Measurements from ENCODE around the gene COL20A1.

DNA sequence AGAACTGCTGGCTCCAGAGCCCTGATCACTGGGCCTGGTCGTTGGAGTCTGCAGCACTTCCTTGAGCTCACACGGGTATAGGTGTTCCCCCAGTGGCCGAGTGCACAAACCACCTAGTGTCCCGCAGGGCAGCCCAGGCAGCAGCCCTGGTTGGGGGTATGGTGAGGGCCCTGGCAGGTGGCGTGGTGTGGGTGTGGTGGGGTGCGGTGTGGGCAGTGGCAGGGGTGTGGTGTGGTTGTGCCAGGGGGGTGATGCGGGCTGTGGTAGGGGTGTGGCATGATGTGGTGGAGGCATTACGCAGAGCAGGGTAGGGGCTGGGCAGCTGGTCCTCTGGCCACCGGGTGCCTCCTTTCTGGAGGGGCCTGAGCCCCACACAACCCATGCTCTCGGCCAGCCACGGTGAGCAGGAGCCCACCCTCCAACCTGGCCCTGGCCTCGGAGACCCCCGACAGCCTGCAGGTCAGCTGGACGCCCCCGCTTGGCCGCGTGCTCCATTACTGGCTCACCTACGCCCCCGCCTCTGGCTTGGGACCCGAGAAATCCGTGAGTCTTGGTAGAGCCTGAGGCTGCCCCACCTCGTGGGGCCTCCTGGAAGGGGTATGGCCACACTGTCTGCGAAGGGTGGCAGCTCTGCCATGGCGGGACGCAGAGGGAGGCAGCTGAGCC lies 20.5 kb downstream of the COL20A1 start:
- TF ChIP-seq, protein P1, sequence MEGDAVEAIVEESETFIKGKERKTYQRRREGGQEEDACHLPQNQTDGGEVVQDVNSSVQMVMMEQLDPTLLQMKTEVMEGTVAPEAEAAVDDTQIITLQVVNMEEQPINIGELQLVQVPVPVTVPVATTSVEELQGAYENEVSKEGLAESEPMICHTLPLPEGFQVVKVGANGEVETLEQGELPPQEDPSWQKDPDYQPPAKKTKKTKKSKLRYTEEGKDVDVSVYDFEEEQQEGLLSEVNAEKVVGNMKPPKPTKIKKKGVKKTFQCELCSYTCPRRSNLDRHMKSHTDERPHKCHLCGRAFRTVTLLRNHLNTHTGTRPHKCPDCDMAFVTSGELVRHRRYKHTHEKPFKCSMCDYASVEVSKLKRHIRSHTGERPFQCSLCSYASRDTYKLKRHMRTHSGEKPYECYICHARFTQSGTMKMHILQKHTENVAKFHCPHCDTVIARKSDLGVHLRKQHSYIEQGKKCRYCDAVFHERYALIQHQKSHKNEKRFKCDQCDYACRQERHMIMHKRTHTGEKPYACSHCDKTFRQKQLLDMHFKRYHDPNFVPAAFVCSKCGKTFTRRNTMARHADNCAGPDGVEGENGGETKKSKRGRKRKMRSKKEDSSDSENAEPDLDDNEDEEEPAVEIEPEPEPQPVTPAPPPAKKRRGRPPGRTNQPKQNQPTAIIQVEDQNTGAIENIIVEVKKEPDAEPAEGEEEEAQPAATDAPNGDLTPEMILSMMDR (IDR thresholded peaks at IDR 0.05), result no peak
- no peak for TF ChIP-seq EP300 (IDR thresholded peaks at IDR 0.05)
- TF ChIP-seq POLR2A (IDR thresholded peaks at IDR 0.05), result no peak

Measured in tibial nerve (tissue), 4 donors.